ENCODE measurements around the gene STX8.
"Not testable (repeated sequence)": the region's sequence is repeated elsewhere in the genome, so short reads cannot be mapped to it uniquely, and the experiment has no call there.

The STX8 gene

GRCh38 chr17:9575381-9576101, at the start of gene STX8:
Gene STX8, minus strand, starts transcription at chr17:9575820. Its CDS starts 12 bp downstream, at chr17:9575808.
- DNase-seq = peak; percentile 56 to 81 (median 80)

GRCh38 chr17:9622961-9623360, 47.3 kb upstream of the STX8 start:
- DNase-seq = no peak

DNA sequence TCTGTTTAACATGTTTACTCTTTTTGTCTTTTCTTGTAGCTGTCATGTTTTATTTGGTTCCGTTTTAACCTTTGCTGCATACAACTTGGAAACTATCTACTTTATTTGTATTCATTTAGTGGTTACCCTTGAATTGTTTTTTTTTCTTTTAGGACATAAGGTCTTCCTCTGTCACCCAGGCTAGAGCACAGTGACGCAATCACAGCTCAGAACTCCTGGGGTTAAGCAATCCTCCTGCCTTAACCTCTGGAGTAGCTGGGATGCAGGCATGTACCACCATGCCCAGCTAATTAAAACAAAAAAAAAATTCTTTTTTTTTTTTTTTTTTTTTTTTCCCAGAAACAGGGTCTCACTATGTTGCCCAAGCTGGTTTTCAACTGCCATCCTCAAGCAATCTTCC, 39.9 kb upstream of the STX8 start:
- peak in 1 of 3 experiments; percentile 7 for DNase-seq

DNA sequence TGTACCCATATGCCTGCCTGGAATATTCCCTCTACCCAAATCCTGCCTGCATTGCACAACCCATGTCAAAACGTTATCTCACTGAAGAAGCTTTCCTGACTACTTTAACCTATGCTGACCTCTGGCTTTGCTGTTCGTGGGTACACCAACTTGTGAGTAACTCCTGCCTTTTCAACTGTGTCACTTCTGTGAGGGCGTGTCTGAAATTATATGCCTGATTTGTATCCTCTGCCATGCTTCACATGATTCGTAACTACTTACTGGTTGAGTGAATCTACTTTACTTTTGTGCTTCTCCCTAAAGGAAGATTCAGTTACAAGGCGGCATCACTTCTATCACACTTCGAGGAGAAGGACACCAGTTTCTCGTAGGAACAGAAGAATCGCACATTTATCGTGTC, 36.4 kb upstream of the STX8 start:
- peak in 1 of 3 experiments; percentile 43 for DNase-seq

- no peak for DNase-seq
These were observed 35.9 kb upstream of the STX8 start for GRCh38 chr17:9611557-9611956.

- not testable (repeated sequence) for DNase-seq
These were observed 31.4 kb upstream of the STX8 start for GRCh38 chr17:9607058-9607457.

DNA sequence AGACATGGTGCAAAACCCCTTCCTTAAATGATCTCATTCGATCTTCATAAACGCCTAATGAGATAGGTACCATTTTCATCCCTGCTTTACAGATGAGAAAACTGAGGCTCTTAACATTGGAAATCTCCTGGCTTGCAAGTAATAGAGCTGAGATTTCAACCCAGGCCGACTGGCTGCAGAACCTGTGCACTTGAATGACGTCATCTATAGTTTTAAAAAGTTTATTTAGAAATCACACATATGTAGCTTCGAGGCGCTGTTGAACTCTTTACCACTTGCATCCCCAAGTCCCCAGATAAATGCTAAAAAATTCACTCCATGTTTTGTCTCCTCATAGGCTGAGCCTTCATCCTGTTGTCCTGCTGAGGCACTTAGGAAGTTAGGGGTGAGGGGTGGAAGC, 30.8 kb upstream of the STX8 start:
- DNase-seq = no peak

- DNase-seq = not testable (repeated sequence)
These were observed 29.0 kb upstream of the STX8 start for GRCh38 chr17:9604583-9604982.

DNA sequence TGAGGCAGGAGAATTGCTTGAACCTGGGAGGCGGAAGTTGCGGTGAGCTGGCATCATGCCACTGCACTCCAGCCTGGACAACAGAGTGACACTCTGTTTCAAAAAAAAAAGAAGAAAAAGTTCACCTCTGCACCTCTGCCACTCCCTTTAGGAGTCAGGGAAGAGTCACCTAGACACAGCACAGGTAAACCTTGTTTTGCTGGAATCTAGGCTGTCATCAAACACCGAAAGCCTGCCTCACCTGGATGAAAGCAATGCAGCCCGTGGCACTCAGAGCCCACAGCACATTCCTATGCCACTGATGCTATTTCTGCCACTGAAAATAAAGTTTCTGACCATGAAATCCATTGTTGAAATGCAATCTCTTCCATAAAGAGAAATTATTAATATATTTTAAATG, 23.0 kb upstream of the STX8 start:
- no peak for DNase-seq

- not testable (repeated sequence) for DNase-seq
These were observed 22.0 kb upstream of the STX8 start for GRCh38 chr17:9597638-9598037.

DNA sequence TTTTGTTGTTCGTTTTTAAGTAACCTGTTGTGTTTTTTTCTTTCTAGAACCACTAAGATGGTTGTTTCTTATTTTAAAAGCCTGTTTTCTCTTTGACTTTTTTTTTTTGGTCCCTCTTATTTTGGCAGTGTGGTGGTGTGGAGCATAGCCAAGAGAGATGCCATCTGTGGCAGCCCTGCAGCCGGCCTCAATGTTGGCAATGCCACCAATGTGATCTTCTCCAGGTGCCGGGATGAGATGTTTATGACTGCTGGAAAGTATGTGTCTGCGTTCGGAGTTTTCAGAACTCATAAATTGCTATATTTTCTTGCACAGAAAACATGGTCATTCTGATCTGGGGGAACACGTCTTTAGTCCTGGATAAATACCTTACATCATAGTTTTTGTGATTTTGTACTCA, 18.4 kb upstream of the STX8 start:
- DNase-seq = no peak

DNA sequence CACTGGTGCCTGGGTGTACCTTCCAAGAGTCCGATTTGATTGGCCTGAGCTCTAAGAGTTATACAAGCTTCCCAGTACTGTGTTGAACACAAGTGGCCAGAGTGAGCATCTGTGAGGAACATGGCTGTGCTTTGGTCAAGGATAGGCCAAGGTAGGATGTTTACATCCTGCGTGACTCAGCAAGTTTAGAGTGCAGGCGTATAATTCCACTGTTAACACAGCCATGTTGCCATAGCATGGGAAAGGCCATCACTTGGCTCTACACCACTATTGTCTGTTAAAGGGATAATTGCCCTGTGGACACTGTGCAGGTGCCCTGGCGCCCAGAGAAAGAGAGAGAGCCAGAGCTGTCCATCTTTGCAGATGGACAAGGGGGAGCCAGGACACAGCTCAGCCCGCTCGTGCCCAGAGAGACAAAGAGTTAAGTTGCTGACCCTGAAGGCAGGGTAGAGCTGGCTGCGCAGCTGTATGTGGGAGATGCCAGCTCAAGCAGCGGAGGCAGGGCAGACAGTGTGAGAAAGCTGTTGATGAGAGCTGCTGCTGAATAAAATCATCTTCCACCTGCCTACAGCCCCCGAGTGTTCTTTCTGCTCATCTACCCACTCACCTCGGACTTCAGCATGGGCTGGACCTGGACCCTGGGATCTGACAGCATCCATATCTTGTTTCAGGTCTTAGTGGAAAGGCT, 12.5 kb upstream of the STX8 start:
- DNase-seq = no peak

- no peak for DNase-seq
These were observed 1.7 kb upstream of the STX8 start for GRCh38 chr17:9577373-9577709.

DNA sequence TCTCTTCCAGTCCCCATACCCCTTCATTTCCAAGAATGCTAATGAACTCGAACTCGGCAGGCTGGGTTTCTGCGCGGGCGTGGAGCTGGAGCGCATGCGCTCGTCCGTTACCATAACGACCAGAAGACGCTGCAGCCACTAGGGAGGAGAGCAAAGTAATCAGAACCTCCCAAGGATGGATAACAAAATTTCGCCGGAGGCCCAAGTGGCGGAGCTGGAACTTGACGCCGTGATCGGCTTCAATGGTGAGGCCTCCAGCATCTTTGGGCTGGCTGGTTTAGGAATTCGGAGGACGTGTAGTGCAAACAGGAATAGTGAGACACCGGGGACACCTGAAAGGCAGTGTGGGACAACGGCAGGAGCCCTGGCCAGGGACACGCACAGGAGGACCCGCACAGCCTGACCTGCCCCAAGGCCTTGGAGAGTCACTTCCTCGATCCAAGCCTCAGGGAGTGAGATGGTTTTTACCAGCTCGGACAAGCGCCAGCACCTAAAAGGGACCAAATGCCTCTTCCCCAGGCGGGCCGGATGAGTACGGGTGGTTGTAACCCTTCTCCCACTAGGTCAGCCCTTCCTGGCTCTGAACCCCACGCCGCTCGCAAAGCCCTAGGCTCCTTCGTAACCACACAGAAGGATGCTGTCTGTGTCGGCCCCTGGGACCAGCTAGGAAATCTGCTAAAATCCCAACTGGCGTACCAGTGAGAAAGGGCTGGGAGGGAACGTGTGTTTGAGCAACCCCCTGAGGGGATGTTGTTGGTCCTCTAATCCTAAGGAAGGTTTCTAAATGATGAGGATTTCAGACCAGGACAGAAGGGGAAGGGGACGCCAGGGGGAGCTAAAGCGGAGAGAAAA, 1.1 kb upstream of the STX8 start, which contains the start of gene CFAP52:
CFAP52 (plus strand) TSS at position 122 of the 852 bp plus-strand sequence; CDS start at position 176, 54 bp downstream.
- peak; percentile 61 to 79 (median 73) for DNase-seq

DNA sequence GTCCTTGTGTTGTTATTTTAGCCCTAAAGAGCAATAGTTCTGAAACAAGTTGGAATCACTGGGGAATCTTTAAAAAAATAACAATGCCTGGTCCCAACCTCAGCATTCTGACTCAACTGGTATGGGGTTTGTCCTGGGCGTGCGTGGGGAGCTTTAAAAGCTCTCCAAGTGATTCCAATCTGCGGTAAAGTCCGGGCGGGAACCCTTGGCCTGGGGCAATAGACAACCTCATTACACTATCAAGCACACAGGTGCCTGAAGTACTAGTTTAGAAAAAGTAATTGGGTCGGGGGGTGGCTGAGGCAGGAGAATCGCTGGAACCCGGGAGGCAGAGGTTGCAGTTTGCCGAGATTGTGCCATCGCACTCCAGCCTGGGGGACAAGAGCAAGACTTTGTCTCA, 4.4 kb downstream of the STX8 start:
- no peak for DNase-seq

- no peak for DNase-seq
These were observed 6.5 kb downstream of the STX8 start for GRCh38 chr17:9568957-9569588.

DNA sequence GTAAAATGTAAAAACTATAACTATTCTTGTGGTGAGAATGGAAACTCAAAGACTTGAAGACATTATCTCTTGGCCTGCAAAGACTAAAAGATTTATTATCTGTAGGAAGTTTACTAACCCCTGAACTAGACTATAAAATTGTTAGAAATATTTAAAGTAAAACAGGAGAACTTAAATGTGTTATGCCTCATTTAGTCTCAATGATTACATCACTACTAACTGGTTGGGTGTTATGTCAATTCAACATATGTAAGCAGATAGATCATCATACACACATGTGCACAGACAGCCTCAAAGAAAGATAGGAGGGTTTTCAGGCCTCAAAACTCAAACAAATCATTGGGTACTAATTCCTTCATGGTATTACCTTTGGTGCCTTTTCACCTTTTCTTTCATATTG, 7.6 kb downstream of the STX8 start:
- no peak for DNase-seq

- DNase-seq = not testable (repeated sequence)
These were observed 8.9 kb downstream of the STX8 start for GRCh38 chr17:9566739-9567138.

- DNase-seq = peak in 1 of 3 experiments; percentile 0
These were observed 9.6 kb downstream of the STX8 start for GRCh38 chr17:9566067-9566466.

- no peak for DNase-seq
These were observed 11.5 kb downstream of the STX8 start for GRCh38 chr17:9564104-9564503.

GRCh38 chr17:9557857-9558256, 17.8 kb downstream of the STX8 start:
- DNase-seq = no peak

- peak in 1 of 3 experiments; percentile 1 for DNase-seq
These were observed 18.4 kb downstream of the STX8 start for GRCh38 chr17:9557161-9557755.

- peak; percentile 3 to 43 (median 6) for DNase-seq
These were observed 20.9 kb downstream of the STX8 start for GRCh38 chr17:9554715-9555114.

All from NCI-H1417 (cell line).